HT-29 (cell line): ENCODE data around the gene BRIP1. TPM values are rescaled to one million over a fixed set of nuclear protein-coding genes. Genes with fewer than 3 reads are reported as not detected.

Experiments
- DNase-seq: peaks from one replicate; pipeline ENCODE4 v3.0.0-alpha.2; 2015; ENCODE audit warnings: low spot score
- total RNA-seq: library from RNA; depleted of rRNA; stranded (reverse); fragments of >200 nt; shearing (Covaris generic); gene quantifications from 2 replicates; pipeline ENCODE4 v1.2.3, GENCODE V29; 2014

The BRIP1 gene
- total RNA-seq, 1 experiment from 2014 or later: 4.8 TPM

- no peak for DNase-seq
Observed at GRCh38 chr17:61759362-61759761, 104.0 kb downstream of the BRIP1 start.

DNA sequence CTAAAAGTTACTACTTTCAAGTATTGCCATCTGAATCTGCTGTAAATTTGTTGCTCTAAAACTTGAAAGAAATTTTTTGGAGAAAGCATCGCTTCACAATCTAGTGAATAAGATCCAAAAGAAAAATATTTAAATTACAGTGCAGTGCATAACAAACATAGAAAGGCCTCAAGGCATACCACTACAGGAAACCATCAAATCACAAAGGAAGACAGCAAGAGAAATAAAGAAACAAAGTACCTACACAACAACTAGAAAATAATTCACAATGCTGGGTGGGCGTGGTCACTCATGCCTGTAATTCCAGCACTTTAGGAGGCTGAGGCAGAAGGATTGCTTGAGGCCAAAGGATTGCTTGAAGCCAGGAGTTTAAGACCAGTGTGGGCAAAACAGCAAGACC, 104.9 kb downstream of the BRIP1 start:
- no peak for DNase-seq

- no peak for DNase-seq
Observed at GRCh38 chr17:61757168-61757567, 106.2 kb downstream of the BRIP1 start.

- no peak for DNase-seq
Observed at GRCh38 chr17:61756561-61756960, 106.8 kb downstream of the BRIP1 start.

- no peak for DNase-seq
Observed at GRCh38 chr17:61755668-61756067, 107.7 kb downstream of the BRIP1 start.

DNA sequence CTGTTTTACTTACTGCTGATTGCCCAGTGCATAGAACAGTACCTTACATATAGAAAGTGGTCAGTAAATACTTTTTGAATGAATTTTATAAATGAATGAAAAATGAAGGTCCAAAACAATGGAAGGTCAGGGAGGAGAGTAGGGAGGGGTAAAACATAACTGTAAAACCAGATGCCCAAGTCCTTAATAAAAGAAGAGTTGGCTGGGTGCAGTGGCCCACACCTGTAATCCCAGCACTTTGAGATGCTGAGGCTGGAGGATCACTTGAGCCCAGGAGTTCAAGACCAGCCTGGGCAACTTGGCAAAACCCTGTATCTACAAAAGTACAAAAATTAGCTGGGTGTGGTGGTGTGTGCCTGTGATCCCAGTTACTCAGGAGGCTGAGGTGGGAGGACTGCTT, 108.2 kb downstream of the BRIP1 start:
- no peak for DNase-seq

- DNase-seq: no peak
Observed at GRCh38 chr17:61754124-61754523, 109.2 kb downstream of the BRIP1 start.

DNA sequence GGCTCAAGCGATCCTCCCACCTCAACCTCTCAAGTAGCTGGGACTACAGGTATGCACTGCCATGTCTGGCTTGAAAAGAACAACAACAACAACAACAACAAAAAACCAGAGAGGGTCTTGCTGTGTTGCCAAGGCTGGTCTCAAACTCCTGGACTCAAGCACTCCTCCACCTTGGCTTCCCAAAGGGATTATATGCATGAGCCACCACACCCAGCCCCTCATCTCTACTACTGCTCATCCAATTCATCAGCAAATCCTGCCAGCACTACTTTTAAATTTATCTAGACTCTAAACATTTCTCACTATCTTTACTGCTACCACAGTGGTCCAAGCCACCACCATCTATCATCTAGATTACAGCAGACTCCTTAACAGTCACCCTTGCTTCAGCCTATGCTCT, 109.6 kb downstream of the BRIP1 start:
- no peak for DNase-seq

DNA sequence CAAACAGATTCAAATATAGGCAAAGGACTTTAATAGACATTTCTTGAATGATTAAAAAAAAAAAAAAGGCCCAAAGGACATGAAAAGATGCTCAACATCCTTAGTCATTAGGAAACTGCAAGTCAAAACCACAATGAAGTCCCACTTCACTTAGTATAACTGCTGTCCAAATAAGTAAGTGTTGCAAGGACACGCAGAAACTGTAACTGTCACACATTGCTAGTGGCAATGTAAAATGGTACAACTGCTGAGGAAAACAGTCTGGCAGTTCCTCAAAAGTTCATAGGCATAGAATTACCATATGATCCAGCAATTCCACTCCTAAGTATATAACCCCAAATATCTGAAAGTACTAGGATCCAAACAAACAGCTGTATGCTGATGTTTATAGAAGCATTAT, 112.7 kb downstream of the BRIP1 start:
- no peak for DNase-seq

- DNase-seq: no peak
Observed at GRCh38 chr17:61749823-61750404, 113.4 kb downstream of the BRIP1 start.

DNA sequence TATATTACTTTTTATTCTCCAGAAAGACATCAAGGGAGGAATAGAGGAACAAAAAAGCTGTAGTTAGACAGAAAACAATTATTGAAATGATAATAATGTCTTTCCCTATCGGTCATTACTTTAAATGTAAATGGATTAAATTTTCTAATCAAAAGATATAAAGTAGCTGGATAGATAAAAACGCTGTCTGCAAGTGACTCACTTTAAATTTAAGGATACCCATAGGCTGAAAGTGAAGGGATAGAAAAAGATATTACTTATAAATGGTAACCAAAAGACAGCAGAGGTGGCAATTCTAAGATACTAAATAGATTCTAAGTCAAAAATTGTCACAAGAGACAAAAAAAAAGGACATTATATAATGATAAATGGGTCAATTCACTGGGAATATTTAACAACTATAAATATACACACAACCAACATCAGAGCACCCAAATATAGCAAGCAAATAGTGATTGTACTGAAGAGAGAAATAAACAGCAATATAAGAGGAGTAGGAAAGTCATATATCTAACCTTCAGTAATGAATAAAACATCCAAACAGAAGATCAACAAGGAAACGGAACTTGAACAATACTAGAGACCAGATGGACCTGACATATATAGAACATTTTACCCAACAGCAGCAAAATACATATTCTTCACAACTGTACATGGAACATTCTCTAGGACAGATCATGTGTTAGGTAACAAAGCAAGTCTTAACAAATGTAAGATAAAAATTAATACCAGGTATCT, 116.9 kb downstream of the BRIP1 start:
- DNase-seq: no peak

DNA sequence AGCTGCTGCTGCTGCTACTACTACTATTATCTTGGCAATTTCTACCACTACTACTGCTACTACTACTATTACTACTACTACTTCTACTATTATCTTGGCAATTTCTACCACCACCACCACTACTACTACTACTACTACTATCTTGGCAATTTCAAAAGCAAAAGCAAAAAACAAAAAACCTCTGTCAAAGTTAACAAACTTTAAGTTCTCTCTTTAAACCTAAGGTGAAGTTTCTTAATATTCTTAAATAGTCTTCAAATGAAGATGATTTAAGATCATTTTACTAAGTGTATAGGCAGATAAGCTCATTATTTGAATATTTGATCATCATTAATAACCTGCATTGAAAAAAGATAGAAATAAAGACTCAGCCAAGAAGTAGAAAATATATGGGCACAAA, 118.5 kb downstream of the BRIP1 start:
- no peak for DNase-seq

DNA sequence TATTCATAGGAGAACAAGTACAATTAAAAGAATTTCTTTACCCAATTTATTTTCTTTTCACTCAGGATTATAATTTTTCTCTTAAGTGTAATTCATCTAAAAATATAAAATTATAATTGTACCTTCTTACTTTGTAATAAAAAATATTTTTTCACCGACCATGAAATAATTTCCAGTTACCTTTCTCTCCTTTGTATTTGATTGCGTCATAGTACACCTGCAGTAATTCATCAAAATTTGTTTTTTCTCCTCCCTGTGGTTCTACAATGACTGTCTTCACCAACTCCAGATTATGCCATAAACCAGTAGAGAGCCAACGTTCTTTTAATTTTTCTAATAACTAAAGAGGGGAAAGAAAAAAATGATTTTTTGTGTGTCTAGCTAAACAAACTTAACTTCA, 119.1 kb downstream of the BRIP1 start:
- no peak for DNase-seq

- DNase-seq: no peak
Observed at GRCh38 chr17:61743766-61744165, 119.6 kb downstream of the BRIP1 start.

DNA sequence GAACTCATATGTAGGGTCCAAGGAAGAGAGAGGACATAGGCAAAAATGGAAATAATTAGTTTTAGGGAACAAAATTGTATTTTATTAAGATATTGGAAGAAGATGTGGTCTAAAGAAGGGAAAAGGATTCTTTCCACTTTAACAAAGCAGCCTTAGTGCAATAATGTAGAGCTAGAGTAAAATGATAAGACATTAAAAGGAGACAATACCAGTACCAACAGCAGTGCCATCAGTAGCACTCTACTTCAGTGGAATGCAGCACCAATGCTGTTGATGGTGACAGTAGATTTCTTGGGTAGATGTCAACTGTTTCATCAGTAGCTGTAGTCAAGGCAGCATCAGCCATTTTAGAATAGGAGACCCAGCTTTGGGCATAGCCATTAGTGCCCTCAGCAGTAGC, 124.3 kb downstream of the BRIP1 start:
- no peak for DNase-seq

GRCh38 chr17:61738249-61738648, 125.1 kb downstream of the BRIP1 start:
- no peak for DNase-seq

DNA sequence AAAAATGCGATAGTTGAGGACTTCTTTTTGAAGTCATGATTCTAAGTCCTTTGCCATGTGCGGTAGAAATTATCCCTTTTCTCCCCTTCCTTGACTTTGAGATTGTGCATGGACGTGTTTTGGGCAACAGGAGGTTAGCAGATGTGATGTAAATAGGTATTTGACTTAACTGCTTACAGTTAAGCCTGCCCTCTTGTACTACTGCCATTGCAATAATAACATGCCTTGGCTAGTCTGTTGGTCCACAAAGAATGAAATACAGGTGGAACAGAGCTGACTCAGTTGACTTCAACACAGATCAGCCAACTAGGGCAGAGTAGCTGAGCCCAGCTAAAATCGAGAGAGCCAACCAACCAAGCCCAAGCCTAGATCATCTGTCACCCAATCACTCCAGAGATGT, 125.5 kb downstream of the BRIP1 start:
- no peak for DNase-seq

DNA sequence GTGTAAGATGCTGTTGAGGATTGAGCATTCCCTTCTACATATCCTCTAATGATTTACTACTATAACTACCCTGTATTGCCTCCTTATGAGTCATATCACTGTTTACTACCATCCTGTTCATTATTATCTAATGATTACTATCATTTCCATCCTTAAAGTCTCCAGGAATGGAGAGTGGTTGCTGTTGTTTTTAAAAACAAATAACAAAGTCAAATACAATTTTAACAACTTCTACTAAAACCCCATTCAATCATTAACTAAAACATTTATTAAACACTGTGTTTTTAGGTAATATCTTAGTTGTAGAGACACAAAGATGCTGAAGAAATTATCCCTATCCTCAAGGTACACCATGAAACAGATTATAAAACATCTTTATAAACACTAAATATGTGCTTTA, 126.9 kb downstream of the BRIP1 start:
- no peak for DNase-seq

GRCh38 chr17:61735807-61736206, 127.5 kb downstream of the BRIP1 start:
- no peak for DNase-seq

GRCh38 chr17:61734466-61734865, 128.9 kb downstream of the BRIP1 start:
- DNase-seq: no peak

DNA sequence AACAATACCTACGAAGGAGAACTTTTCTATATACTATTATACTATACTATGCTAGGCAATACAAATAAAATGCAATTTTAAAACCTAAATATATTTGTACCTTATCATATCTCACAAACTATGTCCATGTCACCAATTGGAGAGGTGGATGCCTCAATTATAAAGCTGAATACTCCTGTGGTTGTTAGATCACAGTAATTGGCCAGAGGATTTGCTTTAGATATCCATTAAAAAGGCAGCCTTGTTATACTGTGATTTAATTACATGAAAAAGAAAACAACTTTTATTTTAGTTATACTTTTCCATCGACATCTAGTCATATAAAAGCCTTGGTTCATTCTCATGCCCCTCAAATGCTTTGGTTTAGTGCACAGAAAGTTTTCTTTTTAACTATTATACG, 129.3 kb downstream of the BRIP1 start:
- no peak for DNase-seq

GRCh38 chr17:61733021-61733420, 130.3 kb downstream of the BRIP1 start:
- no peak for DNase-seq

DNA sequence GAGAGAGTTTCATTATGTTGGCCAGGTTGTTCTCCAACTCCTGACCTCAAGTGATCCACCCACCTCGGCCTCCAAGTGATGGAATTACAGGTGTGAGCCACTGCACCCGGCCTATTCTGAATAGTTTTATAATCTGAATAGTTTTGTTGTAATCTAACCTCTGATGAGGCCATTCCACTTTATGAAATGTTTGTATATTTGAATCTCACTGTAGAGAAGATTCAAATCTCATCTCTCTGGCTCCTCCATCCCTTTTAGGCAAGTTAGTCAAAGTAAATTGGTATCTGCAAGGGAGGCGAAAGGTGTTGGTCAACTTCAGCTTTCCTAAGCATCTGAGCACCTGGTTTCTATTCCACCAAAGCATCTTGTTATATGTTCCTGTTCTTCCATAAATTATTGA, 131.2 kb downstream of the BRIP1 start:
- no peak for DNase-seq

- DNase-seq: no peak
Observed at GRCh38 chr17:61731330-61731729, 132.0 kb downstream of the BRIP1 start.
